ENCODE data around the gene DPT.

DPT gene

GRCh38 chr1:168683871-168684270, 45.1 kb downstream of the DPT start:
- peaks cover 12% of the 10 kb centered on the region for H3K27me3 Mint-ChIP-seq (ENCODE audit: low read depth)
- H3K27ac Mint-ChIP-seq: no peak overlapping the region
- no peak for DNase-seq (ENCODE audit: low spot score)
- peaks cover 9% of the 10 kb centered on the region for H3K9me3 Mint-ChIP-seq
- no peak overlapping the region for H3K4me3 Mint-ChIP-seq
- H3K36me3 Mint-ChIP-seq (ENCODE audit: low read depth): no peaks in the 10 kb centered on the region
- H3K4me1 Mint-ChIP-seq (ENCODE audit: low read depth): no peaks in the 10 kb centered on the region

- H3K27me3 Mint-ChIP-seq (ENCODE audit: low read depth): peaks cover 2% of the 10 kb centered on the region
- peaks cover 9% of the 10 kb centered on the region for H3K9me3 Mint-ChIP-seq
- no peaks in the 10 kb centered on the region for H3K36me3 Mint-ChIP-seq (ENCODE audit: low read depth)
- H3K4me1 Mint-ChIP-seq (ENCODE audit: low read depth): no peaks in the 10 kb centered on the region
- no peak overlapping the region for H3K27ac Mint-ChIP-seq
- H3K4me3 Mint-ChIP-seq: no peak overlapping the region
- no peak for DNase-seq (ENCODE audit: low spot score)
Measured at GRCh38 chr1:168676861-168677260, 52.1 kb downstream of the DPT start.

- no peaks in the 10 kb centered on the region for H3K36me3 Mint-ChIP-seq (ENCODE audit: low read depth)
- H3K4me3 Mint-ChIP-seq: no peak overlapping the region
- no peak for DNase-seq (ENCODE audit: low spot score)
- no peaks in the 10 kb centered on the region for H3K4me1 Mint-ChIP-seq (ENCODE audit: low read depth)
- H3K9me3 Mint-ChIP-seq: peaks cover 6% of the 10 kb centered on the region
- no peak overlapping the region for H3K27ac Mint-ChIP-seq
- H3K27me3 Mint-ChIP-seq (ENCODE audit: low read depth): peaks cover 2% of the 10 kb centered on the region
Measured at GRCh38 chr1:168676029-168676812, 52.8 kb downstream of the DPT start.

GRCh38 chr1:168673974-168674683, 54.9 kb downstream of the DPT start:
- Mint-ChIP-seq H3K27me3 (ENCODE audit: low read depth) (peaks cover 2% of the 10 kb centered on the region), H3K27ac (no peak overlapping the region), H3K9me3 (no peaks in the 10 kb centered on the region), H3K4me1 (ENCODE audit: low read depth) (no peaks in the 10 kb centered on the region), H3K36me3 (ENCODE audit: low read depth) (no peaks in the 10 kb centered on the region), H3K4me3 (no peak overlapping the region)
- no peak for DNase-seq (ENCODE audit: low spot score)

GRCh38 chr1:168672278-168672677, 56.7 kb downstream of the DPT start:
- DNase-seq (ENCODE audit: low spot score): no peak
- Mint-ChIP-seq H3K9me3 (no peaks in the 10 kb centered on the region), H3K27me3 (ENCODE audit: low read depth) (peaks cover 4% of the 10 kb centered on the region), H3K27ac (no peak overlapping the region), H3K36me3 (ENCODE audit: low read depth) (no peaks in the 10 kb centered on the region), H3K4me1 (ENCODE audit: low read depth) (no peaks in the 10 kb centered on the region), H3K4me3 (no peak overlapping the region)

GRCh38 chr1:168671782-168672181, 57.2 kb downstream of the DPT start:
- Mint-ChIP-seq H3K27me3 (ENCODE audit: low read depth) (peaks cover 4% of the 10 kb centered on the region), H3K9me3 (no peaks in the 10 kb centered on the region), H3K4me3 (no peak overlapping the region), H3K4me1 (ENCODE audit: low read depth) (no peaks in the 10 kb centered on the region), H3K27ac (no peak overlapping the region), H3K36me3 (ENCODE audit: low read depth) (no peaks in the 10 kb centered on the region)
- no peak for DNase-seq (ENCODE audit: low spot score)

GRCh38 chr1:168665975-168666374, 63.0 kb downstream of the DPT start:
- Mint-ChIP-seq H3K4me3 (no peak overlapping the region), H3K9me3 (no peaks in the 10 kb centered on the region)
- no peak for DNase-seq (ENCODE audit: low spot score)

GRCh38 chr1:168664069-168664834, 64.8 kb downstream of the DPT start:
- DNase-seq (ENCODE audit: low spot score): no peak
- Mint-ChIP-seq H3K9me3 (no peaks in the 10 kb centered on the region), H3K4me1 (ENCODE audit: low read depth) (no peaks in the 10 kb centered on the region), H3K4me3 (no peak overlapping the region), H3K36me3 (ENCODE audit: low read depth) (no peaks in the 10 kb centered on the region), H3K27ac (no peak overlapping the region), H3K27me3 (ENCODE audit: low read depth) (peaks cover 17% of the 10 kb centered on the region)

More at GRCh38 chr1:168665975-168666374, 63.0 kb downstream of the DPT start:
- no peaks in the 10 kb centered on the region for H3K36me3 Mint-ChIP-seq (ENCODE audit: low read depth)
- H3K27me3 Mint-ChIP-seq (ENCODE audit: low read depth): peaks cover 17% of the 10 kb centered on the region
- no peaks in the 10 kb centered on the region for H3K4me1 Mint-ChIP-seq (ENCODE audit: low read depth)
- H3K27ac Mint-ChIP-seq: no peak overlapping the region

- Mint-ChIP-seq H3K9me3 (no peaks in the 10 kb centered on the region), H3K4me1 (ENCODE audit: low read depth) (no peaks in the 10 kb centered on the region), H3K27ac (no peak overlapping the region), H3K27me3 (ENCODE audit: low read depth) (peaks cover 26% of the 10 kb centered on the region), H3K4me3 (no peak overlapping the region), H3K36me3 (ENCODE audit: low read depth) (no peaks in the 10 kb centered on the region)
- no peak for DNase-seq (ENCODE audit: low spot score)
Measured at GRCh38 chr1:168656485-168656884, 72.5 kb downstream of the DPT start.

GRCh38 chr1:168654198-168654915, 74.6 kb downstream of the DPT start:
- DNase-seq (ENCODE audit: low spot score): no peak
- Mint-ChIP-seq H3K9me3 (no peaks in the 10 kb centered on the region), H3K4me1 (ENCODE audit: low read depth) (no peaks in the 10 kb centered on the region), H3K27ac (no peak overlapping the region), H3K27me3 (ENCODE audit: low read depth) (peaks cover 28% of the 10 kb centered on the region), H3K4me3 (no peak overlapping the region), H3K36me3 (ENCODE audit: low read depth) (no peaks in the 10 kb centered on the region)

GRCh38 chr1:168653567-168653966, 75.4 kb downstream of the DPT start:
- no peaks in the 10 kb centered on the region for H3K4me1 Mint-ChIP-seq (ENCODE audit: low read depth)
- H3K4me3 Mint-ChIP-seq: no peak overlapping the region
- H3K9me3 Mint-ChIP-seq: no peaks in the 10 kb centered on the region
- H3K27me3 Mint-ChIP-seq (ENCODE audit: low read depth): peaks cover 28% of the 10 kb centered on the region
- no peak overlapping the region for H3K27ac Mint-ChIP-seq
- H3K36me3 Mint-ChIP-seq (ENCODE audit: low read depth): no peaks in the 10 kb centered on the region
- DNase-seq (ENCODE audit: low spot score): no peak

- Mint-ChIP-seq H3K27me3 (ENCODE audit: low read depth) (peaks cover 29% of the 10 kb centered on the region), H3K27ac (no peak overlapping the region), H3K9me3 (no peaks in the 10 kb centered on the region), H3K4me3 (no peak overlapping the region), H3K4me1 (ENCODE audit: low read depth) (no peaks in the 10 kb centered on the region), H3K36me3 (ENCODE audit: low read depth) (no peaks in the 10 kb centered on the region)
- no peak for DNase-seq (ENCODE audit: low spot score)
Measured at GRCh38 chr1:168645721-168646120, 83.3 kb downstream of the DPT start.

Measured in T-helper 2 cell treated with Interferon-gamma antibody and Interleukin-4, amounts not matched to agents 5 μg/mL and 100 μg/mL, for 36 hours (primary cell).